HG02973 (cell line): ENCODE data around the gene CORO7.
"Not testable (repeated sequence)": the region's sequence is repeated elsewhere in the genome, so short reads cannot be mapped to it uniquely, and the experiment has no call there.

ENCODE experiments used
- ATAC-seq: cut with Tn5 transposase; IDR thresholded peaks from one replicate; pipeline ENCODE4 v1.9.1; 2021; ENCODE audit warnings: moderate library complexity; ENCODE audit not compliant: unreplicated experiment

The CORO7 gene

DNA sequence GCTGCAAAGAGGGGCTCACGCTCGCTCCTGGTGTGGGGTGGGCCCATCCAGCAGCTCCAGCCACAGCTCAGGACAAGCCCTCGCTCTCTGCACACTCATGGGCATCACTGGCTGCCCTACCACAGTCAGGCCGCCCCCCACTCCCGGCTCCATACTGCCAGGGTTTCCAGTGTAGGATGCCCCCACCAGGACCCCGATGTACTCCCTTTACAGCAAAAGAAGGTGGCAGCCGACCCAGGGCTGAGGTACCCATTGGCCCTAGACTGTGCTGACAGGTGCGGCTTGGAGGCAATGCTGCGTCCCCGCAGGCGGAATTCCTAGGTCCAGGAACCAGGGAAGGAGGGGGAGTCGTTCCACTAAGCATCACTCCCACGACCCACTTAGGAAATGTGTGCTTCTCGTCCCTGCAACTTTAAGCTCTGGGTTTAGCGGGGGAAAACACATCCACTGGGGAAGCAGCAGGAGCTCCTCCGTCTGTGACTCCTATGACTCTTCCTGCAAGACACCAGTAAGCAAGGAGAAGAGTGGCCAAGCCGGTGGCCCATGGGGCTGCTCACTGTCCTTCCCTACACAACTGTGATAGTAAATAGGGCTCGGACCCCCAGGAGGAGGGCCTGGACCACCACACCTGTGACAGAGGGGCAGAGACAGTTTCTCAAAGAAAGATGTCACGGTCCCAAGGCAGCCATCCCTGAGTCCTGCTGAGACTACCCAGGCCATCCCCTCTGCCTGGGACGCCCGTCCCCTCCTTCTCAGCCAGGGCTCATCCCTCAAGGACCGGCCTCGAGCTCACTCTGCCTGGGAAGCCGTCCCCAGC lies 13.1 kb downstream of the CORO7 start:
- no peak for ATAC-seq

DNA sequence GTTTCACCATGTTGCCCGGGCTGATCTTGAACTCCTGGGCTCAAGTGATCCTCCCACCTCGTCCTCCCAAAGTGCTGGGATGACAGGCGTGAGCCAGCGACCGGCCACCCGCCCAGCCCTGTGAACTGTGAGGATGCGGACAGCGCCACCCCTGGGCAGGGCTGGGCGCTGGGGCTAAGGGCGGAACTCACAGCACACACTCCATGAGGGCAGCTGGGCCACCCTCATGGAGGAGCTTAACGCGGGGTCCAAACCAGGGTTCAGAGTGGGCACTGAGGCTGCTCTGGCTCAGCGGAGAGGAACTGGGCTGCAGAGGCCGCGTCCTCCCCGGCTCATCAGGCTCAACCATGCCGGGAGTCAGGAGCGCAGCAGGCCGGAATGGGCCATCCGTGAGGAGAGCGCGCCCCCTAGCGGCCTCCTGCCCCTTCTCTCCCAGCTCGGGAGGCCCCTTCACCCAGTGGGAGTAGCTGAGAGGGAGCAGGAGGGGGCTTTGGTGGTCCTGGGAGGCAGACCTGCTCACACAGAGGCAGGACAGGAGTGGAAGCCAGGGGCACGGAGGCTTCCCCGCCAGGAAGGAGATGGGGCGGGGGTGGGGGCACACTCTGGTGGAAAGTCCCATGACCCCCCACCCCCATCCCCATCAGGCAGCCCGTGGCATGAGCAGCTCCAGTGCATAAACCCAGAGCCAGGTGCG lies 13.8 kb downstream of the CORO7 start:
- no peak for ATAC-seq

DNA sequence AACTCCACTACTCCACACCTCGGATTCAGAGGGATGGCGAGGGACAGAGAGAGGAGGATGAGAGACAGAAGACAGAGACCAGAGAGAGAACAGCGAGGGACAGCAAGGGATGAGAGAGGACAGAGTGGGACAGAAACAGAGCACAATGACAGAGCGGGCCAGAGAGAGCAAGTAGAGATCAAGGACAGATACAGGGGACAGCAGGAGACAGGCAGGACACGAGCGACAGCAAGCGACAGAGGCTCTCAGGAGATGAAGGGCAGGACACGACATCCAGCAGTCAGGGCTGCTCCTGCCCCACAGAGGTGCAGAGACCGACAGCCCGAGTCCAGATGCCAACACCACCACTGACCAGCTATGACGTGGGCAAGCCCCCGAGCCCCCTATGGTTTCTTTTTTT lies 14.9 kb downstream of the CORO7 start:
- ATAC-seq: no peak

DNA sequence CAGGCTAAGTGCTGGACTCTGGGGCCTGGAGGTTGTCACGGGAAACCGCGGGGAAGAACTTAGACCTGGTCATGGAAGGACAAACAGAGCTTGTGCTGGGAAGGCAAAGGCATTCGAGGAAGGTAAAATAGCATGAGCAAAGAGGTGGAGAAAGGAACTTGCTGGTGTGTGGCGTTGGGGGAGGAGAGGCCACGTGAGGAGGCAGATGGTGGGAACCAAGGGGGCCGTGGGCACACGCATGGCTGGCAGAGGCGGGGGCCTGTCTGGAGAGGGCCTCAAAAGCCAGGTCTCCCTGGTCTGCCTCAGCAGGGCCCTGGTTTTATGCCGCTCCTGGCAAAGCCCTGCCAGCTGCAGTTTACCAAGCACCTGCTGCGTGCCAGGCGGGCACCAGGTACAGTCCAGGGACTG lies 15.3 kb downstream of the CORO7 start:
- ATAC-seq: no peak

DNA sequence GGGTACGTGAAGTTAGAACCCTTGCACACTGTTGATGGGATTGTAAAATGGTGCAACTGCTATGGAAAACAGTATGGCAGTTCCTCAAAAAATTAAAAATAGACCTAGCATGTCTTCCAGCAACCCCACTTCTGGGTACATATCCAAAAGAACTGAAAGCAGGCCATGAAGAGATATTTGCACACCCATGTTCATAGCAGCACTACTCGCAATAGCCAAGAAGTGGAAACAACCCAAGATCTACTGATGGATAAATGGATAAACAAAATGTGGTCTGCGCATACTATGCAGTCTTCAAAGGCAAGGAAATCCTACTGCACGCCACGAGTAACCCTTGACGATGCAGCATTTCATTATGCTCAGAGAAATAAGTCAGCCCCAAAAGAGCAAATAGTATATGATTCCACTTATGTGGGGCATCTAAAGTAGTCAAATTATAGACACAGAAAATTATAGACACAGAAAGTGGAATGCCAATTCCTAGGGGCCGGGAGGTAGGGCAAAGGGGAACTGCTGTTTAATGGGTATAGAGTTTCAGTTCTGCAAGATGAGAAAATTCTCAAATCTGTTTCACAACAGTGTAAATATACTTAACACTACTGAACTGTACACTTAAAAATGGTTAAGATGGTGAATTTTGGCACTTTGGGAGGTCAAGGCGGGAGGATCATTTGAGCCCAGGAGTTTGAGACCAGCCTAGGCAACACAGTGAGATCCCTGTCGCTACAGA lies 17.2 kb downstream of the CORO7 start:
- no peak for ATAC-seq

DNA sequence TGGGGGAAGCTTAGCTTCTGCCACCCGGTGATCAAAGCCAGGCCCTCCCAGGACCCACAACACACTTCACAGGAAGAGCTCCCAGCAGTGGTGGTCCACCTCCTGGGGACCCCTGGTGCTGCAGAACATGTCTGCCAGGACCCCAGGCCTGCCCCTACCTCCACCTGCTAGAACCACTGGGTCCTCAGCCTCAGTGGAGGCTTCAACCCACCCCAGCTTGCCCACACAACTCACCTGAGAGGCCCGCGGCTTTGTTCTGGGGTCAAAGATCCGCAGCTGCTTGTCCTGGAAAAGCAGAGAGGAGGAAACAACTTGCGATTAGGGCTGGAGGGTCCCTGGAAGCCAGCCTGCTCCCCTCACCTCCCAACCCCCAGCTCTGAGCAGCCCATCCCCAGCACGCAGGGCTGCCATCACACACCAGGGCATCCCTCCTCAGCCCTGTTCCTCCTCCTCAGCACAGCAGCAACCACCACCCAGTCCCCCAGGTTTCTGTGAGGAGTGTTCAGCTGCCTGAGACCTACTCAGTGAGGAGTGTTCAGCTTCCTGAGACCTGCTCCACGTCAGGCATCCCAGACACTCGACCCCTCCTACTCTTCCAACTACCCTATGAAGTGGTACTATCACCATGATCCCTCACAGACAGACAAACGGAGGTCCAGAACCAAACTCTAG lies 21.2 kb downstream of the CORO7 start:
- ATAC-seq: no peak

DNA sequence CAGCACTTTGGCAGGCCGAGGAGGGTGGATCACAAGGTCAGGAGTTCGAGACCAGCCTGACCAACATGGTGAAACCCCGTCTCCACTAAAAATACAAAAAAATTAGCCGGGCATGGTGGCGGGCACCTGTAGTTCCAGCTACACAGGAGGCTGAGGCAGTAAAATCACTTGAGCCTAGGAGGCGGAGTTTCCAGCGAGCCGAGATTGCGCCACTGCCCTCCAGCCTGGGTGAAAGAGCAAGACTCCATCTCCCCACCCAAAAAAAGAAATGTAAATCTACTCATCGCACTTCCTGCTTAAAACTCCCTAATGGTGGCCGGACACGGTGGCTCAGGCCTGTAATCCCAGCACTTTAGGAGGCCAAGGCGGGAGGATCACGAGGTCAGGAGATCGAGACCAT lies 22.5 kb downstream of the CORO7 start:
- not testable (repeated sequence) for ATAC-seq

DNA sequence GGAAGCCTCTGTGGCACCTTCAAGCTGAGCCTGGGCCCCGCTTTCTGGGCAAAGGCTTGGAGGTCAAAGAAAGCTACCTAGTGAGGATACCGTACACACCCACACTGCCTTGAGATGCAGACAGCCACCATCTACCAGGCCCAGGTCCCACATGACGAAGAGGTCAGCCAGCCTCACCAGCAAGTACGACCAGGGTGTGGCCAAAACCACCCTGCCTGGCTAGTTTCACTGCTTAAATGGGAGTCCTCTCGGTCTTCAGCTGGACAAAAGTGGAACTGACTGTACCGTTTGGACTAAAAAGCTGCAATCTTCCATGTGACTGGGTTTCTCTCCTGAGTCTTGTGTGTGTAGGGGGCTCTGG lies 23.2 kb downstream of the CORO7 start:
- ATAC-seq: no peak

DNA sequence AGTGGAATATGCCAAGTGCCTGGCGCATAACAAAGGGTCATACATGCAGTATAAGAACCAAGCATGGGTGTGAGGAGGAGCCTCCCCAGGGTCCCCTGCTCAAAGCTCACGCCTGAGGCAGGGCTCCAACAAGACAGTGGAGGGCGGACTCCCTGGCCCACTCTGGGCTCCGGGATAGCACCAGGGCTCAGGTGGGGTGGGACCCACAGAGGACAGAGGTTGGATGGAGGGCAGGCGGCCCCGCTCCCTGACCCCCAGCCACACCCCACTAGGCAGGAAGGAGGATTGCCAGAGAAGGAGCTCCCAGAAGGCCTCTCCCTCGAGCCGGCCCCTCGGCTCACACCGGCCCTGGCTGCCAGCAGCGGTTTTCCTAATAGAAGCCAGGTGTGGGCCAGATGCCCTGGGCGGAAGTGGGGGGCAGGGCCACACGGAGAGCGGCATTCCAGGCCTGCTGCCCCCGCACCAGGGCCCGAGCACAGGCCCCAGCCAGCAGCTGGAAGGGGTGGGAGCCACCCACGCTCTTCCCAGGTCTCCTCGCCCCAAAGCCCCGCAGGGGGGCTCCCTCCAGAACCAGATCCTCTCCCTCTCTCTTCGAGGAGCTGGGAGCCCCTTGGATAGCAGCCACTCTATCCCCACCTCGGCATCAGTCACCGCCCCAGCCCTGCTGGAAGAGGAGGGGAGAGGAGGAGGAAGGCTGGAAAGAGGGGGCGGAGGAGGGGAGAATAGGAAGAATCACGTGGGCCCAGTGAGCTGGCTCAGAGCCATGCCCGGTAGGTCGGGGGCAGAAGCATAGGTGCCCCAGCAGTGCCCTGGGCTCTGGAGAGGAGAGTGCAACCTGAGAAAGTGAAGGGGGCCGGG lies 23.8 kb downstream of the CORO7 start:
- no peak for ATAC-seq

DNA sequence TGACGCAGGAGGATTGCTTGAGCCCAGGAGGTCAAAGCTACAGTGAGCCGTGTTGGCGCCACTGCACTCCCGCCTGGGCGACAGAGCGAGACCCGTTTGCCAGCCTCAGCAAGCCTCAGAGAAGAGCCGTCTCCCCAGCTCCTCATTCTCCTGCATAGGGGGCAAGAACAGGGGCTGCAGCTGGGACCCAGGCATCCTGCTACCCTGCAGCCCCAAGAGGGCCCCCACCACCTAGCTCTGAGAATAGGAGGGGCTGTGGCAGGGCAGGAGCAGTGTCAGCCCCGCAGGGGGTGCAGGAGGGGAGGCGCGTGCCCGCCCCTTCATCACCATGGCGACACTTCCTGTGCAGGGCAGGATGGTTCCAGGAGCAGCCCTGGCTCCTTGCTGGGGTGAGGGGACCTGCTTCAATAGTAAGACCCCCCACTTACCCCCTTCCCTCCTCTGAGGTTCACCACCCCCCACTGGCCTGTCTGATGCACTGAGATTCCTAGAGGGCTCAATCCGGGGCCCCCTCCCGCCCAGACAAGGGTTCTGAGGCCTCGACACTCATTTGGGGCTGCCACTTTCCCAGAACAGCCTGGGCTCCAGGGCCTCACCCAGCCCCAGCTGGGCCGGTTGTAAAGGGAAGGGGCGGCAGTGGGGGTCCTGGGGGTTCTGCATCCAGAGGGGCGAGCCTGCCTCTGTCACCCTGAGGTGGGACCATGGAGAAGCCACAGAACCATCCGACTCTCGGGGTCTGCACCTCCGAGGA lies 24.6 kb downstream of the CORO7 start:
- no peak for ATAC-seq

DNA sequence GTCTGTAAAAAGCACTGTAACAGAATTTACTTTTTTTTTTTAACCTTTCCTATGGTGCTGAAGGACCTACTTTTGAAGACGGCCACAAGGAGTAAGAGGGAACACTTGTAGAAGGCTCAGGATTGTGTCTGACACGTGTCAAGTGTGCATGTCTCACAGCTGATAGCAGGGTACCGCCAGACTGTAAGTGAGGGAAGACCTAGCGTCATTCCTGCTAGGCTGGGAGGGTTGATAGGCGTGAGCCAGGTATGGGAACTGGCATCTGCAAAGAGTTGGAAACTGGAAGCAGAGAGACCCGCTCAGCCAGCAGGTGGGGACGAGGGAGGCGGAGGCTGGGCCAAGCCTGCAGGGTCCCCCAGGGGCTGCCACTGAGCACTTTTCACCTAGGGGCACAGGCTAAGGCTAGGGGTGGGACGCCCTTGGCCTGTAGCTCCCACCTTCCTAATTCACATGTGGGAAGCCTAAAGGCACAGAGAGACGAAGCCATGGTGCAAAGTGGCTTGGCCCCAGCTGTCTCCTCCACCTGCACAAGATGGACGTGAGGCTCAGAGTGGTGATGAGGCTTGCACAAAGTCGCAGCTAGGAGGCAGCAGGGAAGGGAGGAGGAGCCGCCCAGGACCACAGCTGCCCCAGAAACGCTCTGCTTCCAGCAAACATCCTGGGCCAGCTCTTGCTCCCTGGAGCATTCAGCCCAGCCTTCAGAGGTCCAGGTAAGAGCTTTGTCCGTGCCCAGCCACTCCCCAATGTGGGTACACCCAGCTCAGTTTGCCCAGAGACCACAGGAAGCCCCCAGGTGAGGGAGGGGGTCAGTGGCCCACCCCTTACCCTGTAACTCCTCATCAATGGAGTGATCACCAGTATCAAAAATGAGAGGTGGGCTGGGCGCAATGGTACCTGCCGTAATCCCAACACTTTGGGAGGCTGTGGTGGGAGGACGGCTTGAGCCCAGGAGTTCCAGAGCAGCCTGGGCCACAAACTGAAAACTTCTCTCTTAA lies 25.8 kb downstream of the CORO7 start:
- no peak for ATAC-seq

DNA sequence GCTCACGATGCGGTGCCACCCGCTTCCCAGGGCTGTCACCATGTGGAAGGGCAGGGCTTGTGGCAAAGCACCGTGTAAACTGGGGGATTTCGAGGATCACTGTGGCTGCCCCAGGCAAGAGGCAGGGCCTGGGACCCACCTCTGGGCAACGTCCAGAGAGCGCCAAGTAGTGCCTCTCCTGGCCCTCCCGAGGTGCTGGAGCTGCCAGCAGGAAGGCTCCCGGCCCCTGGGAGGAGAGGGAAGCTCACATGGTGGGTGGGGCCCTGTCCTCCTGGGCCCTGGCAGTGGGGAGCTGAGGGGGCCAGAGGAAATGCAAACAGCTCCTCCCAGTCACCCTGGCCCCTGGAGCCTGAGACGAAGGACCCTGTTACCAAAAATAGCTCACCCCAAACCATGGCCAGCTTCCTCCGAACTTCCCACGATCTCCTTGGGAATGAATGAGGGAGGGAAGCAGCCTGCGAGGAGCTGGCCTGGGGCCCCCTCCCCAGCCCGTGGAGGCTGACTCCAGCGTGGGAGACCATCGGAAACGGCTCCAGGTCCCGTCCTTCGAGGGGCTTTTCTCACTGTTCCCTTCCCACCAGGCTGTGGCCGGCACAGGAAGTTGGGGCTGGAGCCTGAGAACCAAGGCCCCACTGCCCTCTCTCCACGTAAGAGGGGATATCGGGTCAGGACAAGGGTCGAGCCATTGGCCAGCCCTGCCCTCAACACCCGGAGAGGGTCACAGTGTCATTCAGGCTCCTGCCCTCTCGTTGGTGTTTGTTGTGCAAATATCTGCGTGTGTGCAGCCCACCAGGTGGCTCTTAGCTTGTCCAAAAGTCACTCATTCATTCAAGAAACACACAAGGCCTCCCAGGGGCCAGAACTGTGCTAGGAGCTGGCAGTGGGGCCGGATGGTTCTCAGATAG lies 27.1 kb downstream of the CORO7 start:
- ATAC-seq: no peak

DNA sequence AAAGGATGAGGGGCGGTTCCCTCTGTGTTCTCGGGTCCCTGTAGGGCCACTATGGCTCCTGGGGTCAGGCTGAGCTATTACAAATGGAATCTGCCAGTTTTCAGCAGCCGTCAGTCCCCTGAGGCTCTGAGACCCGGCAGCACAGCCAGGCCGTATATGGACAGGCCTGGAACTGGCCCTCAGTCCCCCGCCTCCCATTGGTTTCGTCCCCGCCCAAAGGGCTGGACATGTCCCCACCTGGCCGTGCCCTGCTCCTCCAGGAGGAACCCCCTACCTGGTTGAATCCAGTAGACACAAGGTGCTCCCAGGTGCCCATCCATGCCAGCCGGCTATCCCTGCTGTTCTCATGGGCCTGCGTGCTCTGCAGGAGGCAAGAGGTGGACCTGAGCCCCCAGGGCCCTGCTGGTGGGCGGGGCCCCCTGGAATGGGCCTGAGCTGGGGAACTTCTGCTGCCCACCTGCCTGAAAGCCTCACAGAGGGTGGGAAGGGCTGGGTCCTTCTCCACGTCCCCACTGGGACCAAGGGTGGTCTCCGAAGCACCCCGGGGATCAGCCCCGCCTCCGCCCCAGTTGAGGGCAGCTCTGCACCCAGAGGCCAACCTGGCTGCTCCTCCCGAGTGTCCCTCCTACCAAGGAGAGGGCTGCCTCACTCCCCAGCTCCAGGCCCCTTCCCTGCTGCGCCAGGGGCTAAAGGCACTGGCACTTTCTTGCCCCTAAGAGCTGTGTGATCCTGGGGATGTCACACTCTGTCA lies 27.9 kb downstream of the CORO7 start:
- ATAC-seq: no peak

DNA sequence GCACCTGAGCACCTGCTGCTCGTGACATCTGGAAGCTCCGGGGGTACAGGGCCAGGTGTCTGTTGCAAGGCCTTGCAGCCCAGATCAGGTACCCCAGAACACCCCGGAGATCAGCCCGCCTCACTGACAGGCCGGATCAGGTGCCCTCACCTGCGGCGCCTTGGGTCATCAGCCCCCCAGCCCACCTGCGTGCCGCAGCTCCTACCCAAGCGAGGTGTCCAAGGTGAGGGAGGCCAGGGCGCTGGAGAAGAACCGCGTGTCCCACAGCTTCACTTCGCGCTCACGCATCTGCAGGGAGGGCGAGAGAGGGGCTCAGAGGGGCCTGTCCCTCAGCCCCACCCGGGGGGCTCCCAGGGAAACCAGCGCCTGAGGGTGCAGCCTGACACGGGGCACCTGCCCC lies 28.6 kb downstream of the CORO7 start:
- no peak for ATAC-seq

DNA sequence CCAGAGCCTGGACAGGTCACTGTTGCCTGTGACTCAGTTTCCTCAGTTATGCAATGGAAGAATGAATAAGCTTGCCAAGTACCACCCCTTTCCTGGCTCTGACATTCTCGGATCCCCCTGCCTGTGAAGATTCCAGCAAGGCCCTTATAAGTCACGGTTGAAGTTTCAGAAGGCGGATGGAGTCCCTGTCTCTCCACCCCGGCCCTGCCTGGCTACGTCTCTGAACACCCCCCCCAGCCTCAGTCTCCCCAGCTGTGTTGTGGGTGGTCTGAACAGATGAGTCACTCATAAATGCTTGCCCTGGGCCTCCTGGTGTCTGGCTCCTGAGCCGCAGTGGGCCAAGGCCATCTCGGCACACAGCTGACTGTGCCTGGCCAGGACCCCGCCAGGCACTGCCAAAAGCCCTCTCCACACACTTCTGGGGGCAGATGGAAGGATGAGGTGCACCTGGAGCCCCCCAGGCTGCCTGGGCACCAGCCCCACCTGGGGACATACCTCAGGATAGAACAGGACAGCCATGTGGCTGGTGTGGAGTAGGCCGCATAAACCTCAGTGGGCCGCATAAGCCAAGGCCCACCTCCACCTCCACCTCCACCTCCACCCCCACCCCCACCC lies 29.3 kb downstream of the CORO7 start:
- no peak for ATAC-seq

DNA sequence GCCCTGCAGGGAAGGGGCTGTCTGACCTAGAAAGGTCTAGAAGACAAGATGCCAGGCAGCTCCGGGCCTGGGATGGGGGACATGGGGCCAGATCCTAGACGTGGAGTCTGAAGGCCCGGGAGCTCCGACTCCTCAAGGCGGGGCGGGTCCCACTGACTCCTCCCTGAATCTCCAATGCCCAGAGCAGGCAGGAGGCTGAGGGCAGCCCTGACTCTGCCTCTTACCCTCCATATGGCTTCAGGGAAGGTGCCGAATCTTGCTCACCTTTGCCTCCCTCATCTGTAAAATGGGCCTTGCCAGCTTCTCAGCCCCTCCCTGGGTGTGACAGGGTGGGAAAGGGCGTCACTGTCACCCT lies 30.0 kb downstream of the CORO7 start:
- ATAC-seq: no peak
